HG03342 (cell line): Measurements from ENCODE around the gene CCNL2.
"Not testable (repeated sequence)": the region's sequence is repeated elsewhere in the genome, so short reads cannot be mapped to it uniquely, and the experiment has no call there.

Experiments
- ATAC-seq: cut with Tn5 transposase; IDR thresholded peaks from one replicate; pipeline ENCODE4 v1.9.1; 2021; ENCODE audit warnings: mild to moderate bottlenecking, moderate library complexity; ENCODE audit not compliant: unreplicated experiment

CCNL2 gene

DNA sequence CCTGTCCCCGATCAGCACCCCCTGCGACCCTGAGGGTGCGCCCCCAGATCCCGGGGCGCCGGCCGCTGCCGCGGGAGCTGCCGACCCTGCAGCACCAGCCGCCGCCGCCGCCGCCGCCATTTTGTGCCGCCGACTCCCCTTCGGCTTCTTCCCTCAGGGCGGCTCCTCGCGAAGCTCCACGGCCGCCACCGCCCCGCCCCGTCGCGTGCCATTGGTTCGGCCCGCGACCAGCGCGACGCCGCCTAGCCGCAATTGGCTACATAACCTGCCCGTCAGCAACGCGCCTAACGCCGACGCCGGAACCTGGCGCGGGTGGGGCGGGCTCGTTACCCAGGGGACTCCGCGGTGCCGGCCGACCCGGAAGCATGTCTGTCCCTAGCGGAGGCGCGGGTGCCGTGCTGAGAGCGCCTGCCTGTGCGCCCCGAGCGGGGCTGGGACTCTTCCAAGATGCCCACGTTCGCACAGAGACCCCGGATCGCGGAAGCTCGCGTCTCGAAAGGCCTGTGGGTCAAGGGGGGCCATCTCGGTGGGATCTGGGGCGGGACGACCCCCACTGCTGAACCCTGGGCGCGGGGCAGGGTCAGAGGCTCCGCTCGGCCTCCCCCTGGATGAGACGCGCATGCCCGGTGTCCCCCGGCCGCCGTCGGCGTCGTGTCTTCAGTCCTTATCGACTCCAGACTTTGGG lies at the start of gene CCNL2:
TSS of gene CCNL2 (minus strand) at position 149 of the 685 bp plus-strand sequence. CDS start at position 120, 29 bp downstream.
- ATAC-seq: peak; percentile 91

DNA sequence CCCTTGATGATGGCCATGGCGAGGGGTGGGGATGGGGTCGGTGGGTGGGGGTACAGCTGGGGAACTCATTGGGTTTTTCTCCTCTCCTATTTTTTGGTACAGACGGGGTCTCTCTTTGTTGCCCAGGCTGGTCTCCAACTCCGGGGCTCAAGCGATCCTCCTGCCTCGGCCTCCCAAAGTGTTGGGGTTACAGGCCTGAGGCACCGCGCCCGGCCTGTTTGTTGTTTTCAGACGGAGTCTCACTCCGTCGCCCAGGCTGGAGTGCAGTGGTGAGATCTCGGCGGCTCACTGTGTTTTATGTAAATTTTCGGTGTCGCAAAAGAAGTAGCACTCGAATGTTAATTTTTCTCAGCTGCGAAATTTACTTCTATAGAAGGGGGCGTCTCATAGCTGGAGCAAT lies 47.5 kb upstream of the CCNL2 start:
- ATAC-seq: not testable (repeated sequence)

DNA sequence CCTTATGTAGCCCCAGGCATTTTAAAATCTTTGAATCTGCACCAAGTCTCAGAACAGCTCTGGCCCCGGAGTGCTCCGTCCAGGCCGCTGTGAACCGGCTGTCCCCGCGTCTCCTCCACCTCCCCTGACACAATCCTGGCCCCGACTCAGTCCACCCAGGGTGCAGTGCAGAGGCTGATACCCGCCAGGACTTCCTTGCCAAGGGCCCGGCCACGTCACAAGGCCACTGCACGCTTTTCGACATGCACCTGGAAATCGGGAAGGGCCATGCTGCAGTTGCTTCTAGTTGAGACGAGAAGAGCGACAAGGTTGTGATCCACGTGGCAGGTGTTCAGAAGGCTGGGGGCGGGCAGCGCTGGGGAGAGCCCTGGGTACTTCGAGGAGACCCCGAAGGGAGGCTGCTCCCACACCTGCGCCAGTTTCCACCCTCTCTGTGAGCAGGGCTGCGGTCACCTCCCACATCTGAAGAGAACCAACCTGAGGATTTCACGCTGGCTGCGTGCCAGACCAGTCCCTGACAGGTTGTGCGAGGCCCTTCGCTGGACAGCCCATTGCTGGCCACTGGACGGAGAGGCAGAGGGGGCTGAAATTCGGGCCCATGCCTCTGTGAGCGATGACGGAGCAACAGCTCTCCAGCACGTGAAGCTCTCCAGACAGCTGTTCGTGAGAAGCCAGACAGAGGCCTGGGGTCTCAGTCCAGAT lies 43.1 kb upstream of the CCNL2 start:
- no peak for ATAC-seq

DNA sequence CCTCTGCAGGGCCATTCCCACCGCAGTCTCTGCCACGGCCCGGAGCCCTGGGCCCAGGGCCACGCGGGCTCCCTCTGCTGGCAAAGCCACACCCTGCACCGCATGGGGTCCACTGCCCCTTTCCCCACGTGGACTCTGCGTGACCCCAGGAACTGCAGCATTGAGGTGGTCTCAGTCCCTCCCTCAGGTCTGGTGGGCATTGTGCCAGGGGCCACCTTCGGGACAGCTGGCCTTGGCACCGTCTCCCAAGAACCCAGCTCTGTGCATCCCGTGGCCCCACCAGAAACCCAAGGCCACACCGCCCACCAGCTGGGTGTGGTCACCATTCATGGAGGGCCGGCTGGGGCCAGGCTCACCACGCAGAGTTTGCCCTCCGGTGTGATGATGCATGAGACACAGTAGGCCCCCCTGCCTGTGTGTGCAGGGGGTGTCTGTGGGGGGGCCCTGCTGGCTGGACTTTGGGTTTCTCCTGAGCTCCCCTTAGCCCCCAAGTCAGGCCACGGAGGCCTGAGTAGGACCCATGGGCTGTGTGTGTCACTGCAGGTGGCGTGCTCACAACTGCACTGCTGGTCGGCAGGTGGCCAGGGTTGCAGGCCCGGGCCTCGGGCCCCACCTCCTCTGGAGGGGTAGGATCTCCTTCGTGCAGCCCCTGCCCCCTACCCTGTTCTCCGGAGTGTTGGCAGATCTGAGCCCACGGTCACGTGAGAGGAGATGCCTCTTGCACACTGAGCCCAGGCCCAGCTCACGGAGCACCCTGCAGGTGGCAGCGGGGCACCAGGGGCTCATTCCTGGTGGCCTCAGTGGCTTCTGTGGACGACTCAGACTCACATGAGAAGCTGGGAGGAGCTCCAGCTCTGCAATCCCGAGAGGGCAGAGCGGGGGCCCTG lies 42.1 kb upstream of the CCNL2 start:
- no peak for ATAC-seq

DNA sequence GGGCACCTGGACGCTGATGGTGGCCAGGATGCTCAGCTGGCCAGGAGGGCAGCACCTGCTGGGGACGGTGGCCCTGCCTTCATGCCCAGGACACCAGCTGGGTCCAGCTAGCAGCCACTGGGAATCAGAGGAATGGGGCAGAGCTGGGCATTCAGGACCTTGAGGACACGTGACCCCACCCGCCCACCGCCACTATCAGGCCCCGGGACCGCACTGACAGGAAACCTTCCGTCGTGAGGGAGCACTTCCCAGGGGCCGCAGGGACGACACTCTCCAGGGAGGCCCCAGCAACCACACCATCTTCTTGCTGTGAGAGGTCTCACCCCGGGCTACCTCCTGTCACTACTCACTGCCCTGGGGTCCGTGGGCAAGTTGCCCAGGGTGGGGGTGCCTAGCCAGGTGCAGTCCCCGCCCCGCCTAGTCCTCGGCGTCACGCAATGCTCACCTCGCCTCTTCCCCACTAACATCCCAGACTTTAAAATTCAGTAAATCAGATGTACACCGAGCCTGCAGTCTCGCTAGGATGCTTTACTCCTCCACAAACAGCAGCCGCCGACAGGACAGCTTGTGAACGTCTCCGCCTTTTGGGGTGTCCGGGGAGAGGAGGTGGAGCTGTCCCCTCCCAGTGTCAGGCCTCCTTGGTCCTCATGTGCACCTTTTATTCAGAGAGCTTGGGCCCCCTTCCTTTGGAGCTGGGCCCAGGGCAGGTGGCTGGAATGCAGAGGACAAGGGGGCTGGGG lies 41.3 kb upstream of the CCNL2 start:
- ATAC-seq: no peak

DNA sequence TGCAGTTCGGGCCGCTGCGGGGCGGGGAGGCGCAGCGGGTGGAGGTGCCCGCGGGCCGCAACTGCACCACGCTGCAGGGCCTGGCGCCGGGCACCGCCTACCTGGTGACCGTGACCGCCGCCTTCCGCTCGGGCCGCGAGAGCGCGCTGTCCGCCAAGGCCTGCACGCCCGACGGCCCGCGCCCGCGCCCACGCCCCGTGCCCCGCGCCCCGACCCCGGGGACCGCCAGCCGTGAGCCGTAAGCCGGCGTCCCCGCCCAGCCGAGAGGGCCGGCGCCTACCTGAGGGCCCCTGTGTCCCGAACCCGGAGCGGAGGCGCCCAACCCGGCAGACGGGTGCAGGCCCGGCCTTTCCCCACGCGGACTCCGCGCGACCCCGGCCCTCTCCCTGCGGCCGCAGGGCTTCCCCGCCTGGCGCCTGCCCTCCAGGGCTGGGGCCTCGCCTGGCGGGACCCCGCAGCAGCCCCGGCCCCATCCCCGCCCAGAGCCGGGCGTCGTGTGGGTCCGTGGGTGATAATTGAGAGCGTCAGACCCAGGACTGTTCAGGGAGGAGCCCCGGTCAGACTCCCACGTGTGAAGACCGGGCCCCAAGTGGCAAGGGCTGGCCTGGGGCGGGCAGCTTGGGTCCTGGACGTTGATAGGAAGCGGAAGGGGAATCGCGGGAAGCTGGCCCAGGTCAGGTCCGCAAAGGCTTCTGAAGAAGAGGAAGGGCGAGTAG lies 40.6 kb upstream of the CCNL2 start:
- ATAC-seq: no peak

DNA sequence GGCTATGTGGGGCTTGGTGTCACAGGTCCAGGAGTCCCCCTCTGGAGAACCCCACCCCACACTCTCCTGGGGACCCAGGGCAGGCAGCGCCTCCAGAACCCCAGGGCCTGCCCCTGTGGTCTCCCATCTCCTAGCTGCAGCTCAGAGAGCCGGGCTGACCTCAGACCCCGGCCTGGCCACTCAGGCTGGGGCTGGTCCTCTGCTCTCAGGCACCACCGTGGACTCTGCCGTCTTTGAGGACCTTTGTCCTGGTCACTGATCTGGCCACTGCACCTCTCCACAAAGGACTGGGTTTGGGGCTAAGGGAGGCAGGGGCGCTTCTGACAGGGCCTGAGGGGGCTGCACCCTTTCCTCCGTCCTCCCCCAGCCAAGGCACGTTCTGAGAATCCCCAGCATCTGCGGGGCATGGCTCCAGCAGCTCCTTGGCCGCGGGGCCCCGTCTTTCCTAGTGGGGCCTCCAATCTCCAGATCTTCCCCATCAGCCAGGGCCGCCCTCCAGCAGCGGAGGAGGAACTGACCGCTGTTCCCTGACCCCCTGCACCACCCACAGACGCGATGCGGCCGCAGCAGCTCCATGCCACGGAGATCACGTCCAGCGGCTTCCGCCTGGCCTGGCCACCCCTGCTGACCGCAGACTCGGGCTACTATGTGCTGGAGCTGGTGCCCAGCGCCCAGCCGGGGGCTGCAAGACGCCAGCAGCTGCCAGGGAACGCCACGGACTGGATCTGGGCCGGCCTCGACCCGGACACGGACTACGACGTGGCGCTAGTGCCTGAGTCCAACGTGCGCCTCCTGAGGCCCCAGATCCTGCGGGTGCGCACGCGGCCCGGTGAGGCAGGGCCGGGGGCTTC lies 39.6 kb upstream of the CCNL2 start:
- no peak for ATAC-seq

DNA sequence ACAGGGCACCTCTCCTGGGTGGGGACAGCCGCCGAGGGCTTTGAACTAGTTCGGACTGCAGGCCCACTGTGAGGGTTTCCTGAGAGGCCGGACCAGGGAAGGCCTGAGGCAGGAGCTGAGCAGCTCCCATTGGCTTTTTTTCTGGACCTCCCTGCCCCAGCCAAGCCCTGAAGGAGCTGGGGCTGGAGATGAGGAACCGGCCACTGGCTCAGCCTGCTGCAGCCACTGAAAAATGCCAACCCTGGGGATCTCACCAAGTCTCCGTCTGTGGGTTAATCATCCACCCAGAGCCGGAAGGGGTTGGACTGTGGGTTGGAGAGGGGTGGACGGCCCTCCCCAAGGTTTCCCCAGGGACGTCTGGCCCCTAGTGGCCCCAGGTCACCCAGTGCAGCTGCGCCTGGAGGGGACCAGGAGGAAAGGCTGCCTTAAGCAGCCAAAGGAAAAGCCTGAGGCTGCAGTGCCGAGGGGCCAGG lies 38.8 kb upstream of the CCNL2 start:
- ATAC-seq: peak; percentile 41

DNA sequence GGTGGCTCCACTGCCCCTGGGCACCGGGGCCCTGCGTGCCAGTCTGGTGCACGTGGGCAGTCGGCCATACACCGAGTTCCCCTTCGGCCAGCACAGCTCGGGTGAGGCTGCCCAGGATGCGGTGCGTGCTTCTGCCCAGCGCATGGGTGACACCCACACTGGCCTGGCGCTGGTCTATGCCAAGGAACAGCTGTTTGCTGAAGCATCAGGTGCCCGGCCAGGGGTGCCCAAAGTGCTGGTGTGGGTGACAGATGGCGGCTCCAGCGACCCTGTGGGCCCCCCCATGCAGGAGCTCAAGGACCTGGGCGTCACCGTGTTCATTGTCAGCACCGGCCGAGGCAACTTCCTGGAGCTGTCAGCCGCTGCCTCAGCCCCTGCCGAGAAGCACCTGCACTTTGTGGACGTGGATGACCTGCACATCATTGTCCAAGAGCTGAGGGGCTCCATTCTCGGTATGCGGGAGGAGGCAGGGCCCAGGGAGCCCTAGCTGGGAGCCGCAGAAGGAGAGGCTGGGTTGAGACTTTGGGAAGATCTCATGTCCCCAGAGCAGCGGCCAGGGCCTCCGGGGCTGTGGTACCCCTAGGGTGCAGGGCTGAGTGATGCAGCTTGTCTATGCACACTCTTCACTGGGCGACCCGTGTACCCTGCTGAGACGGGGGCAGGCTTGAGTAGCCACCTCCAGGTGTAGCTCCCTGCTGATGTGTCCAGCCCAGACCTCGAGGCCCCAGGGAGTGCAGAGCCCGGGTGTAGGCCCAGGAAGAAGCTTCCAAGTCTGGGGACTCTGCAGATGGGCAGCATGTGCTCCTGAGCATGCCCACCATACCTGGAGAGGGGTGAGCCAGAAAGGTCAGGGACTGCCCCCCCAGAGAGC lies 38.1 kb upstream of the CCNL2 start:
- ATAC-seq: no peak

DNA sequence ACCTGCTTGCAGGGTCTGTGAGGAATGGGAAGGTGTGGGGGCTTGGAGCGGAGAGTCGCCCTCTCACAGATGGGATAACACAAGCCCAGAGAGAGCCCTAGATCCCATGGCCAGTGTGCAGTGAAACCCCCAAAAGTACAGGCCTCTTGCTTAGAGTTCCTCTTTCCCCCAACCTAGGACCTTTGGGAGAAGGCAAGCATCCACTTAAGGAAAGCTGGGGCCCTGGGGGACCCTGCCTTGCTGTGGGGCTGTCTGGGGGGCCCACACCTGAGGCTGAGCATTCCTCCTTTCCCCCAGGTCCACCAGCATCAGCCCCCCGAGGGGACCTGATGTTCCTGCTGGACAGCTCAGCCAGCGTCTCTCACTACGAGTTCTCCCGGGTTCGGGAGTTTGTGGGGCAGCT lies 37.5 kb upstream of the CCNL2 start:
- ATAC-seq: no peak

DNA sequence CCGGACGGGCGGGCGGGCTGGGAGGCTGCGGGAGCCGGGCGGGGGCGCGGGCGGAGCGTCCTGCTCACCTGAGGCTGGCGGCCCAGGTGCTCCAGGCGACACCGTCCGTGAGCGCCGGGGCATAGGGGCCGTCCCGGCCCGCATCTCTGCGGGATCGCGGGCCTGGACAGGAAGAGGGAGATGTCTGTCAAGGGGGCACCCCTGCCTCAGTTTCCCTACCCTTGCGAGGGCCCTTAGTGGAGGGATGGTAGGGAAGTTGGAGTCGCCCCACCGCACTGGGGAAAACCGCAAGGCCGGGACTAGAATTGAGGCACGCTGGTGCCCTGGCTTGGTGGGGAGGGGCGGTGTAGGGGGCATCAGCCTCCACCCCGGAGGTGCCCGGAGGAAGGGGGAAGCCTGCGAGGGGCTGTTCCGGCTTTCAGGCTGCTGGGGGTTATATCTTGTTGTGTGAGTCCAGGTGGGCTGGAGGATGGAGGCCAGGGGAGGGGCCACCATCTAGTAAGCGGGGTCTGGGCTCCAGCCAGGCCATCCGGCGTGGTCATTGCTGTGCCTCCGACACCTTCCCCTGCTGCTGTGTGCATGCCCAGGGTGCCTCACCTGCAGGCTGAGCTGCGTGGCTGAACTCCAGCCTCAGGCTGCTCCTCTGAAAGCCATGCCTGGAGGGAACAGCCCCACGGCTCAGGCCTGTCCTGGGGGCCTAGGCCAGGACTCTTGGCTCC lies 36.9 kb upstream of the CCNL2 start:
- ATAC-seq: no peak

DNA sequence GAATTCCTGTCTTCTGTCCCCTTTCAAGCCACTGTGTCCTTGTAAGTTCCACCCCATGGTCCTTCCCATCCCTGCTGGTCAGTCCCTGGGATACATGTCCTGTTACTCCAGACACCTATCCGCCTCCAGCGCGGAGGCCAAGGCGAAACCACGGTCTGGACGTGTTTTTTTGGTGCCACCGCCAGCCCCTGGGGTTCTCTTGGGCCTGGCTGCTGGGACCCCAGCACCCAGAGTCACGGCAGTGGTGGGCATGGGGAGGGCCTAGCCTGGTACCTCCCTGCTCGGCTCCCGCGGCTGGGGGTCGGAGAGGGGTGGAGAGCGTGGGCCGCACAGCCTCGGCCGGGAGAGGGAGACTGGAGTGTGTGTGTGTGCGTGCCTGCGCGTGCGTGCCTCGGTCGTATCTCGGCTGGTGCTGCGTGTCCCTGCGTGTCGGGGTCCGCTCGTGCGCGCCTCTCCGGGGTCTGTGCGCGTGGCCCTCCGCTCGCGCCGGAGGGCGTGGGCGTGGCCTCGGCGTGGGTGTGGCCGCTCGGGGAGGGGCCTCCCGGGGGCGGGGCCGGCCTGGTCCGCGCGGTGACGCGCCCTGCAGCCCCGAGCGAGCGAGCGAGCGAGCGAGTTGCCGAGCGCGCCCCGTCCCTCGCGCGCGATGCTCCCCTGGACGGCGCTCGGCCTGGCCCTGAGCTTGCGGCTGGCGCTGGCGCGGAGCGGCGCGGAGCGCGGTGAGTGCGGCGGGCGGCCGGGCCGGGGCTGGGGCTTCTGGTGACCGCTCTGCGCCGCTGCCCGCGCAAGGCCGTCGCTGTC lies 36.2 kb upstream of the CCNL2 start, which contains the start of gene VWA1:
TSS of gene VWA1 (plus strand) at position 585 of the 798 bp plus-strand sequence. CDS start at position 644, 59 bp downstream.
- peak; percentile 45 for ATAC-seq

DNA sequence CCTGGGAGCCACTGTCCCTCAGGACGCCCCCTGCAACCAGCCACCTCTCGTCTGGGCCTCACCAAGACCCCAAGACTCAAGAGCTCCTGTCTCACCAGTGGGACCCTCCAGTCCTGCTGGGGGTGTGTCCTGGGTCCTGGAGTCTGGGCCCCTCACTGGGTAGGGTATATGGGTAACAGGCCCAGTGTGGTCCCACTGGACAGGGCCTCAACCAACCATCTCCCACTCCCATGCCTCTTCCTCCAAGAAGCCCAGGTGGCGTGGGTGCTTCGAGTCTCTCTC lies 35.6 kb upstream of the CCNL2 start:
- ATAC-seq: no peak

DNA sequence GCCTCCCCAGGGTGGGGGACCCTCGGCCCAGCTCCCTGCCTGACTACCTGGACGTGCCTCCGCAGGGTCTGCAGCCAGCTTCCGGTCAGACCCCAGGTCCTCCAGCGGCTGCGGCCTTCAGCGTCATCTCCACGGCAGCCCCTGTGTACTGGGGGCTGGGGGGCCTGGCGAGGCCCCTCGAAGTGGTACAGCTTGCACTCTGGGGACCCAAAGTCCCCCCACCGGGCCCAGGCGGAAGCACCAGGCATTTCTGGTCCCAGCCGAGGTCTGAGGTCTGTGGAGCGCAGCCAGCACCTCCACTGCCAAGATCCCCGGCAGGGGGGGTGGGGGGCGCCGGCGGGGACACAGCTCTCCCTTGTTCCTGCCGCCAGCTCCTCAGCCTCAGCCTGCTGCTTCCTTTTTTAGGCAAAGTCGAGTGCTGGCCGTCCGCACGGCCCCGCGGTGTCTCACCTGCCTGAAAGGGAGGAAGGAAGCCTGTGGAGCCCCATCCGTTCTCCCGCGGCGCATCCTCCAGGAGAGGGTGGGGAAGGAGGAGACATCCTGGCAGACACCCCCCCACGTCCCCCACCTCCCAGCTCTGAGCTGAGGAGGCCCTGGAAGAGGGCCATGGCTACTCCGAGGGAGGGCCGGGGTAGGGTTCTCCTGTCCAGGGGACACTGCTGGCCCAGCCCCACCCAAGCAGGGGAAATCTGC lies 35.1 kb upstream of the CCNL2 start:
- ATAC-seq: no peak

DNA sequence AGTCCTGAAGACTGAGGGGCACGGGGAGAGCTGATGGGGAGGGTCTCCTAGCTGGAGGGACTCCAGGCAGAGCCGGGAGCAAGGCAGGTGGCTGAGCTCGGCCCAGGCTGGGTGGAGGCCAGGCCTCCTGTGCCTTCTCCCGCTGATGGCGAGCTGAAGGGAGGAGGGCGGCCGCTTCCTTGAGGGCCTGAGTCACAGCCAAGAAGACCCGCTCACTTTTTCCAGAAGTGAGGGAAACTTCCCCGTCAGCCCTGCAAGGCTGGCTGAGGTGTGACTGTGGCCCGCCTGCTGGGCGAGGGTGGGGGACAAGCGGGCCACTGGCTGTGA lies 34.6 kb upstream of the CCNL2 start:
- no peak for ATAC-seq
